HG03378 (cell line): ENCODE results near the gene TRAPPC1.

Experiments
- ATAC-seq: cut with Tn5 transposase; IDR thresholded peaks from one replicate; pipeline ENCODE4 v1.9.1; 2021; ENCODE audit warnings: mild to moderate bottlenecking, moderate library complexity; ENCODE audit not compliant: unreplicated experiment

TRAPPC1 gene

GRCh38 chr17:7943291-7943690 is 11.5 kb upstream of the TRAPPC1 start:
- no peak for ATAC-seq

- no peak for ATAC-seq
Observed at GRCh38 chr17:7940743-7941142, 9.0 kb upstream of the TRAPPC1 start.

GRCh38 chr17:7940034-7940433 is 8.3 kb upstream of the TRAPPC1 start:
- no peak for ATAC-seq

- no peak for ATAC-seq
Observed at GRCh38 chr17:7935859-7936258, 4.1 kb upstream of the TRAPPC1 start.

- no peak for ATAC-seq
Observed at GRCh38 chr17:7932949-7933348, 1.2 kb upstream of the TRAPPC1 start.

- ATAC-seq = peak; percentile 4
Observed at GRCh38 chr17:7932483-7932891, 741 bp upstream of the TRAPPC1 start.

GRCh38 chr17:7930841-7931631 is 710 bp downstream of the TRAPPC1 start:
- ATAC-seq = no peak

- no peak for ATAC-seq
Observed at GRCh38 chr17:7929158-7930023, 2.4 kb downstream of the TRAPPC1 start, which contains the start of gene KCNAB3. Gene KCNAB3 (minus strand): TSS chr17:7929856. CDS start chr17:7929435, 421 bp downstream.

- ATAC-seq = no peak
Observed at GRCh38 chr17:7927596-7927995, 4.2 kb downstream of the TRAPPC1 start.

GRCh38 chr17:7922845-7923628 is 8.7 kb downstream of the TRAPPC1 start:
- ATAC-seq = no peak

GRCh38 chr17:7922269-7922844 is 9.4 kb downstream of the TRAPPC1 start:
- no peak for ATAC-seq

- no peak for ATAC-seq
Observed at GRCh38 chr17:7916808-7917207, 14.9 kb downstream of the TRAPPC1 start.

- ATAC-seq = peak; percentile 6
Observed at GRCh38 chr17:7916385-7916682, 15.4 kb downstream of the TRAPPC1 start.

- peak; percentile 43 for ATAC-seq
Observed at GRCh38 chr17:7915611-7916384, 15.9 kb downstream of the TRAPPC1 start, which contains the start of gene RNF227. Gene RNF227 (minus strand): TSS chr17:7916289. CDS start chr17:7916195, 94 bp downstream.

GRCh38 chr17:7915179-7915610 is 16.6 kb downstream of the TRAPPC1 start:
- ATAC-seq = no peak

- no peak for ATAC-seq
Observed at GRCh38 chr17:7912927-7913524, 18.7 kb downstream of the TRAPPC1 start.

- no peak for ATAC-seq
Observed at GRCh38 chr17:7911116-7911515, 20.6 kb downstream of the TRAPPC1 start.

GRCh38 chr17:7910711-7911110 is 21.0 kb downstream of the TRAPPC1 start:
- ATAC-seq = no peak

GRCh38 chr17:7910281-7910680 is 21.5 kb downstream of the TRAPPC1 start:
- ATAC-seq = no peak

- no peak for ATAC-seq
Observed at GRCh38 chr17:7909089-7909488, 22.7 kb downstream of the TRAPPC1 start.
